GM12891 (cell line): ENCODE measurements around the gene B4GALT5.

Source experiments
- PAX5 ChIP-seq: IDR thresholded peaks from 2 replicates; pipeline ENCODE4 v1.6.1; 2011; ENCODE audit warnings: low read length, moderate library complexity, mild to moderate bottlenecking; ENCODE audit not compliant: insufficient read depth, severe bottlenecking
- POLR2A ChIP-seq: IDR thresholded peaks from 2 replicates; pipeline ENCODE4 v1.6.1; 2011; ENCODE audit warnings: low read depth, low read length, control low read depth
- POLR2AphosphoS5 ChIP-seq: IDR thresholded peaks from 2 replicates; pipeline ENCODE4 v1.6.1; 2011; ENCODE audit warnings: low read depth, low read length, control low read depth

DNA sequence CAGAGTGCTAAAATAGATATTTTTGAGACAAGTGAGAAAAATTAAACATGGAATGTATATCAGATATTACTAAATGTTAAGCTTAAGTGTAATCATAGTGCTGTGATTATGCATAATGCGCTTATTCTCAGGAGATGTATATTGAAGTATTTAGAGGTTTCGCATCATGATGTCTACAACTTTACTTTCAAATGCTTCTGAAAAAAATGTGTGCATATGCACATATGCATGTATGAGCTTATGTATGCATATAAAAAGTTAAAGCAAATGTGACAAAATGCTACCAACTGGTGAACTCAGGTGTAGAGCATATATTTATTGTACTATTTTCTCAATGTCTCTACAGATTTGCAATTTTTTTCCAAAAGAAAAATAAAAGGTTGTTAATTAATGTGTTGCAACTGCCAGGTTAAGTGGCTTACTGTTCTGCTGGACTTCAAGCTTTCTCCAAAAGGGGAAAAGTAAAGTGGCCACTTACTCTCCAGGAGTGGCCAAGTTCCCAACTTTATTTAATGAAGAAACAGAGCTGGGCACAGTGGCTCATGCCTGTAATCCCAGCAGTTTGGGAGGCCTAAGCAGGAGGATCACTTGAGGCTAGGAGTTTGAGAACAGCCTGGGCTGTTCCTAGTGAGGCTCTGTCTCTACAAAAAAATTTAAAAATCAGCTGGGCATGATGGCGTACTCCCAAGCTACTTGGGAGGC lies 48.9 kb downstream of the B4GALT5 start:
- TF ChIP-seq POLR2AphosphoS5 = no peak
- no peak for TF ChIP-seq PAX5
- no peak for TF ChIP-seq POLR2A
